ENCODE data around the gene MFN2. TPM values are rescaled to one million over a fixed set of nuclear protein-coding genes. Genes with fewer than 3 reads are reported as not detected.

The MFN2 gene
- total and polyA plus RNA-seq, 4 donors = 26.7 to 70.8 (median 39.9) TPM

DNA sequence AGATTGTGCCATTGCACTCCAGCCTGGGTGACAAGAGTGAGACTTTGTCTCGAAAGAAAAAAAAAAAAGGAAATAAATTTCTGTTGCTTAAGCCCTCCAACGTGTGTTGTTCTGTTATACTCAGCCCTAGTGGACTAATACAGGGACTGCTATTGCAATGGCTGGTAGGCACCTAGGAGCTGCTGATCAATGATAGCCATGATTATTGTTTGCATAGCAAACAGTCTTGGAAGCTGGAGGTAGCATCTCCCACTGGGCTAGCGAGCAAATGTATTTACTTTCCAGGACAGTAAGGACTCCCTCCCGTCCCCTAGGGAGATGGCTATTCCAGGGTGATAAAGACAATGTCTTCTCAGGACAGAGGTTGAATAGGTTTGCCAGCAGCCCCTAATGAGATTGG is 69.4 kb downstream of the MFN2 start:
- Histone ChIP-seq H3K9me3 (ENCODE audit: control insufficient read depth in 4 of 4, insufficient read depth in 3 of 4, low read length in 3 of 4) (peaks cover 0 to 2% (median 0%) of the 10 kb centered on the region in 4 donors), H3K27me3 (ENCODE audit: control insufficient read depth in 3 of 3, insufficient read depth in 3 of 3, low read length in 2 of 3) (peaks cover 0 to 9% (median 0%) of the 10 kb centered on the region in 3 donors), H3K4me3 (no peak overlapping the region), H3K27ac (ENCODE audit: low read depth in 1 of 2, low read length in 1 of 2) (no peak overlapping the region), H3K4me1 (ENCODE audit: control insufficient read depth in 5 of 5, insufficient read depth in 5 of 5, low read length in 5 of 5) (peaks cover 0 to 6% (median 0%) of the 10 kb centered on the region in 5 donors), H3K9ac (ENCODE audit: insufficient read depth in 1 of 2, low read length in 2 of 2) (no peak overlapping the region), H3K36me3 (ENCODE audit: control insufficient read depth in 4 of 4, insufficient read depth in 4 of 4, low read length in 4 of 4) (no peaks in the 10 kb centered on the region)
- ATAC-seq (ENCODE audit: insufficient read depth, low FRiP score) = no peak
- TF ChIP-seq, protein P1, sequence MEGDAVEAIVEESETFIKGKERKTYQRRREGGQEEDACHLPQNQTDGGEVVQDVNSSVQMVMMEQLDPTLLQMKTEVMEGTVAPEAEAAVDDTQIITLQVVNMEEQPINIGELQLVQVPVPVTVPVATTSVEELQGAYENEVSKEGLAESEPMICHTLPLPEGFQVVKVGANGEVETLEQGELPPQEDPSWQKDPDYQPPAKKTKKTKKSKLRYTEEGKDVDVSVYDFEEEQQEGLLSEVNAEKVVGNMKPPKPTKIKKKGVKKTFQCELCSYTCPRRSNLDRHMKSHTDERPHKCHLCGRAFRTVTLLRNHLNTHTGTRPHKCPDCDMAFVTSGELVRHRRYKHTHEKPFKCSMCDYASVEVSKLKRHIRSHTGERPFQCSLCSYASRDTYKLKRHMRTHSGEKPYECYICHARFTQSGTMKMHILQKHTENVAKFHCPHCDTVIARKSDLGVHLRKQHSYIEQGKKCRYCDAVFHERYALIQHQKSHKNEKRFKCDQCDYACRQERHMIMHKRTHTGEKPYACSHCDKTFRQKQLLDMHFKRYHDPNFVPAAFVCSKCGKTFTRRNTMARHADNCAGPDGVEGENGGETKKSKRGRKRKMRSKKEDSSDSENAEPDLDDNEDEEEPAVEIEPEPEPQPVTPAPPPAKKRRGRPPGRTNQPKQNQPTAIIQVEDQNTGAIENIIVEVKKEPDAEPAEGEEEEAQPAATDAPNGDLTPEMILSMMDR (IDR thresholded peaks at IDR 0.05; ENCODE audit: control extremely low read depth, extremely low read depth) = no peak
- no peak for DNase-seq
- WGBS, 2 donors = 51 to 62% methylated on average over 4 of the region's 4 CpGs

DNA sequence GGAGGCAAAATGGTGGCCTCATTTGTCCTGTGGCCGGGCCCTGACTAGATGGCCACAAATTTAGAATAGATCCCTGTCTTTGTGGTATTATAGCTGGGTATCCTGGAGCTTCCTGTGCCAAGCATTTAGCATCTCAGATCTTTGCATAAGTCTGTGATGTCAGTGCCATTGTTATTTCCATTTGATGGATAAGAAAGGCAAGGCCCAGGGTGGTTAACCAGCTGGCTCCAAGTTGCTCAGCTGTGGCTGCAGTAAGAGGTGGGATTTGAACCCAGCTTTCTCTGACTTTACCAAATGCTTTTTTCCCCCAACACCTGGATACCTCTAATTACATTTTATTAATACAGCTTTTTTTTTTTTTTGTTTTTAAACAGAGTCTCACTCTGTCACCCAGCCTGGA is 71.1 kb downstream of the MFN2 start:
- no peaks in the 10 kb centered on the region for H3K36me3 ChIP-seq (ENCODE audit: control insufficient read depth in 4 of 4, insufficient read depth in 4 of 4, low read length in 4 of 4)
- 86 to 94% methylated on average over 1 of the region's 1 CpG for WGBS, 2 donors
- ATAC-seq (ENCODE audit: insufficient read depth, low FRiP score) (no peak), DNase-seq (no peak)
- no peak overlapping the region for H3K9ac ChIP-seq (ENCODE audit: insufficient read depth in 1 of 2, low read length in 2 of 2)
- H3K27me3 ChIP-seq (ENCODE audit: control insufficient read depth in 3 of 3, insufficient read depth in 3 of 3, low read length in 2 of 3) = peaks cover 0 to 9% (median 0%) of the 10 kb centered on the region in 3 donors
- peaks cover 0 to 2% (median 0%) of the 10 kb centered on the region in 4 donors for H3K9me3 ChIP-seq (ENCODE audit: control insufficient read depth in 4 of 4, insufficient read depth in 3 of 4, low read length in 3 of 4)
- TF ChIP-seq, protein P1 (IDR thresholded peaks at IDR 0.05; ENCODE audit: control extremely low read depth, extremely low read depth) = no peak
- no peak overlapping the region for H3K4me3 ChIP-seq
- peaks cover 0 to 6% (median 0%) of the 10 kb centered on the region in 5 donors for H3K4me1 ChIP-seq (ENCODE audit: control insufficient read depth in 5 of 5, insufficient read depth in 5 of 5, low read length in 5 of 5)
- no peak overlapping the region for H3K27ac ChIP-seq (ENCODE audit: low read depth in 1 of 2, low read length in 1 of 2)

DNA sequence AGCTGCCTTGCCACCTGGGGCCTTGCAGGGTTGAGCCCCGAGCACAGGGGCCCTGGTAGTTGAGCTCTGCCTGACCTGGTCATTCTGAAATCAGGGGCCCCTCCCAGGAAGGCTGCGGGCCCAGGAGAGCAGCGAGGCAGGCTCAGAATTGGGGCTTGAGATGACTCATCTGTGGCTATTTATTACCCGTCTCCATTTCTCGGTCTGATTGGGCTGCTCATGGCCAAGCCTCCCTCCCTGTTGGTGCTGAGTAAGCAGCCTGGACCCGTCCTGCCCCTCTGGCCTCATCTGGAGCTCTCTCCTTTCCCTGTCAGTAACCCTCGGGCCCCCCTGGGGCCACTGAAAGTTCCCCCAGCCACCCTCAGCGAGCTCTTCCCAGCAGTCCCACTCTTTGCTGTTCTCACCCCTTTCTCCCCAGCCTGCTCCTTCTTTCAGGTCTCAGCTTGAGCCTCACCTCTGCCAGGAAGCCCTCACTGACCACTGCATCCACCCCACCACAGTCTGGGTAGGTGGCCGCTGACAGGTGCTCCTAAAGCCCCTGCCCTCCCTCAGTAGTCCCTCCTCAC is 71.8 kb downstream of the MFN2 start:
- peaks cover 0 to 2% (median 0%) of the 10 kb centered on the region in 3 donors for H3K27me3 ChIP-seq (ENCODE audit: control insufficient read depth in 3 of 3, insufficient read depth in 3 of 3, low read length in 2 of 3)
- TF ChIP-seq, protein P1 (IDR thresholded peaks at IDR 0.05; ENCODE audit: control extremely low read depth, extremely low read depth) = no peak
- peak; percentile 64 for ATAC-seq (ENCODE audit: insufficient read depth, low FRiP score)
- H3K9me3 ChIP-seq (ENCODE audit: control insufficient read depth in 4 of 4, insufficient read depth in 3 of 4, low read length in 3 of 4) = no peaks in the 10 kb centered on the region
- peak overlapping the region in 1 of 2 donors; percentile 1 for H3K27ac ChIP-seq (ENCODE audit: low read depth in 1 of 2, low read length in 1 of 2)
- peak in 1 of 3 donors; percentile 21 for DNase-seq
- WGBS, 2 donors = 27 to 30% methylated on average over 9 of the region's 9 CpGs
- no peak overlapping the region for H3K9ac ChIP-seq (ENCODE audit: insufficient read depth in 1 of 2, low read length in 2 of 2)
- H3K36me3 ChIP-seq (ENCODE audit: control insufficient read depth in 4 of 4, insufficient read depth in 4 of 4, low read length in 4 of 4) = no peaks in the 10 kb centered on the region
- H3K4me3 ChIP-seq = no peak overlapping the region
- H3K4me1 ChIP-seq (ENCODE audit: control insufficient read depth in 5 of 5, insufficient read depth in 5 of 5, low read length in 5 of 5) = peaks cover 0 to 6% (median 0%) of the 10 kb centered on the region in 5 donors
